ENCODE measurements around the gene PPIP5K2. TPM values are rescaled to one million over a fixed set of nuclear protein-coding genes. Genes with fewer than 3 reads are reported as not detected.

The PPIP5K2 gene
- total RNA-seq, 1 experiment from 2014 or later, result 35.5 TPM

DNA sequence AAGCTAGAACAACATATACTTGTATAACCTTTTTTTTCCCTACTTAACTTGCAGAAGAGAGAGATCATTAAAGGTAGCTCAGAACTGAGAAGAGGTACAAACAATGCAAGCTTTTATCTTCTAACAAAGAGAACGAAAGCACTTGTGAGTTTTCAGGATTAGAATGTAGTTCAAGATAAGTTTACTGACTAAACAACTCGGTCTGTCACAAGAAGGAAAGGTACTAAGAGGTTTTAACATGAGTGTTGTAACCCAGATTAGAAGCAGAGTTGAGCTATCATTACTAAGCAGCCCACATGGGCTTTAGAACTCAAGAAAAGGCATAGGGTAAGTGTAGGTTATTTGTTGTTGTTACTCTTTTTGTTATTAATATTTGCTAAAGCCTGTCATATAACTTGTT is 25.4 kb upstream of the PPIP5K2 start:
- Histone ChIP-seq H3K4me2 (no peak overlapping the region), H2AFZ (no peak overlapping the region), H3K9me2 (ENCODE audit: insufficient read depth) (no peaks in the 10 kb centered on the region), H3K4me3 (no peak overlapping the region), H3K36me3 (ENCODE audit: low read depth) (no peaks in the 10 kb centered on the region; the same call in none of the 2 replicates), H3K9me3 (ENCODE audit: insufficient read depth, low read depth) (no peaks in the 10 kb centered on the region), H3K27me3 (ENCODE audit: insufficient read depth, low read depth) (no peaks in the 10 kb centered on the region), H4K20me1 (ENCODE audit: insufficient read depth) (no peaks in the 10 kb centered on the region), H3K4me1 (replicated peaks; ENCODE audit: insufficient read depth) (no peaks in the 10 kb centered on the region), H3F3A (ENCODE audit: insufficient read depth, low read depth) (no peaks in the 10 kb centered on the region), H3K27ac (no peak overlapping the region), H3K79me2 (ENCODE audit: low read depth) (no peaks in the 10 kb centered on the region)
- ChIA-PET POLR2A (ENCODE audit: unreplicated experiment) (no interaction called here), CTCF (no interaction called here)
- BruUV-seq (replicated peaks), result no TSS peak
- DNase-seq, result no peak
- intact Hi-C loops (cut with micrococcal nuclease; ENCODE audit: unreplicated experiment), result no loop called here
- TF ChIP-seq EZH2 (IDR thresholded peaks at IDR 0.05; ENCODE audit: low read depth), result no peak
- TF ChIP-seq, protein P1, sequence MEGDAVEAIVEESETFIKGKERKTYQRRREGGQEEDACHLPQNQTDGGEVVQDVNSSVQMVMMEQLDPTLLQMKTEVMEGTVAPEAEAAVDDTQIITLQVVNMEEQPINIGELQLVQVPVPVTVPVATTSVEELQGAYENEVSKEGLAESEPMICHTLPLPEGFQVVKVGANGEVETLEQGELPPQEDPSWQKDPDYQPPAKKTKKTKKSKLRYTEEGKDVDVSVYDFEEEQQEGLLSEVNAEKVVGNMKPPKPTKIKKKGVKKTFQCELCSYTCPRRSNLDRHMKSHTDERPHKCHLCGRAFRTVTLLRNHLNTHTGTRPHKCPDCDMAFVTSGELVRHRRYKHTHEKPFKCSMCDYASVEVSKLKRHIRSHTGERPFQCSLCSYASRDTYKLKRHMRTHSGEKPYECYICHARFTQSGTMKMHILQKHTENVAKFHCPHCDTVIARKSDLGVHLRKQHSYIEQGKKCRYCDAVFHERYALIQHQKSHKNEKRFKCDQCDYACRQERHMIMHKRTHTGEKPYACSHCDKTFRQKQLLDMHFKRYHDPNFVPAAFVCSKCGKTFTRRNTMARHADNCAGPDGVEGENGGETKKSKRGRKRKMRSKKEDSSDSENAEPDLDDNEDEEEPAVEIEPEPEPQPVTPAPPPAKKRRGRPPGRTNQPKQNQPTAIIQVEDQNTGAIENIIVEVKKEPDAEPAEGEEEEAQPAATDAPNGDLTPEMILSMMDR (conservative IDR thresholded peaks at IDR 0.05), result no peak

DNA sequence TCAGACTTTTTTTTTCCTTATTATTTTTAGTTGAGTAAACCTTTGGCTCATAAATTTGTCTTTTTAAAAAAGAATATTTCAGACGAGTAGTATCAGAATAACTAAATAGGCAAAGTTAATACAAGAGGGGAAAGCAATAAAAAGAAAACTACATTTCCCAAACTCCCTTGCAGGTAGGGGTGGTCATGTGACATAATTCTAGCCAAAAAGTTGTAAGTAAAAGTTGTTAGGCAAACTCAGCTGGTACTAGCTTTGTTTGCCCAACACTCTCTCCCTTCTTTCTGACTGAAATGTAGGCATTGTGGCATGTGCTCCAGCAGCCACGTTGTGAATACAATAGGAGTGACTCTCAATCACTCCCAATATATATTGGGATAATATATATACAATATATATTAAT is 21.1 kb upstream of the PPIP5K2 start:
- no peak overlapping the region for H3K4me3 ChIP-seq
- ChIA-PET CTCF (interaction anchor here (0.7 kb wide), 1 partner anchor 131 kb away, joined by 3 read pairs; no protein-coding TSS in a partner anchor), POLR2A (ENCODE audit: unreplicated experiment) (no interaction called here)
- TF ChIP-seq, protein P1 (conservative IDR thresholded peaks at IDR 0.05), result no peak
- no peak for TF ChIP-seq EZH2 (IDR thresholded peaks at IDR 0.05; ENCODE audit: low read depth)
- no peaks in the 10 kb centered on the region for H3K79me2 ChIP-seq (ENCODE audit: low read depth)
- no peak for DNase-seq
- H3K9me2 ChIP-seq (ENCODE audit: insufficient read depth), result 0 out of 2 replicates have a peak, but pooled peaks cover 6% of the 10 kb centered on the region
- H3K4me1 ChIP-seq (replicated peaks; ENCODE audit: insufficient read depth), result no peaks in the 10 kb centered on the region
- no TSS peak for BruUV-seq (replicated peaks)
- H3F3A ChIP-seq (ENCODE audit: insufficient read depth, low read depth), result no peaks in the 10 kb centered on the region
- H4K20me1 ChIP-seq (ENCODE audit: insufficient read depth), result no peaks in the 10 kb centered on the region
- H3K4me2 ChIP-seq, result no peak overlapping the region
- no peak overlapping the region for H3K27ac ChIP-seq
- no peaks in the 10 kb centered on the region; the same call in none of the 2 replicates for H3K36me3 ChIP-seq (ENCODE audit: low read depth)
- H2AFZ ChIP-seq, result no peak overlapping the region
- H3K9me3 ChIP-seq (ENCODE audit: insufficient read depth, low read depth), result no peaks in the 10 kb centered on the region
- intact Hi-C loops (cut with micrococcal nuclease; ENCODE audit: unreplicated experiment), result no loop called here
- no peaks in the 10 kb centered on the region for H3K27me3 ChIP-seq (ENCODE audit: insufficient read depth, low read depth)

DNA sequence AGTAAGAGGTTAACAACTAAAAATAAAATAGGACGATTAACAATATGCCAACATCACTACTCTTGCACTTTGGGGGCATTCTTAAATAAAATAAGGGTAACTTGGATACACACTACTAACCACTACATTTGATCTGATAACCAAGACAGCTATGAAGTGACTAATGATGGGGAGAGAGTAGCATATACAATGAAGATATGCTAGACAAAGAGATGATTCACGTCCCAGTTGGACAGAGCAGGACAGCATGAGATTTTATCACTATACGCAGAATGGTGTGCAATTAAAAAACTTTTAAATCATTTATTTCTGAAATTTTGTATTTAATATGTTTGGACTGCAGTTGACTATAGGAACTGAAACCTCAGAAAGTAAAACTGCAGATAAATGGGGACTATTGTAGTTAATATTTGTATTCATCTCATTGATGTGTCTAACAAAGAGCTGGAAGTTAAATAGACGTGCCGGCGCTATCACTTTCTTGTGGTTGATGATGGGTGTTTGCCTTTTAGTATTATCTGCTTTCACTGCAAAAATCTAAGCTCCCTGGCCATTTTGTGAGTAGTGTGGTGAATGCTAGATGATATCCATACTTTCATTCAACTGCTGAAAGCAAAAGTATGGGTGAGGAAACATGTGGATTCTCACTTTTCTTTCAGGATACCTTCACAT is 18.9 kb upstream of the PPIP5K2 start:
- no peak for DNase-seq
- Histone ChIP-seq H2AFZ (no peak overlapping the region), H4K20me1 (ENCODE audit: insufficient read depth) (no peaks in the 10 kb centered on the region), H3K79me2 (ENCODE audit: low read depth) (no peaks in the 10 kb centered on the region), H3K4me2 (no peak overlapping the region), H3K9me2 (ENCODE audit: insufficient read depth) (0 out of 2 replicates have a peak, but pooled peaks cover 6% of the 10 kb centered on the region), H3K36me3 (ENCODE audit: low read depth) (no peaks in the 10 kb centered on the region; the same call in none of the 2 replicates), H3K27ac (no peak overlapping the region), H3K4me1 (replicated peaks; ENCODE audit: insufficient read depth) (no peaks in the 10 kb centered on the region), H3K4me3 (no peak overlapping the region), H3F3A (ENCODE audit: insufficient read depth, low read depth) (no peaks in the 10 kb centered on the region), H3K9me3 (ENCODE audit: insufficient read depth, low read depth) (no peaks in the 10 kb centered on the region), H3K27me3 (ENCODE audit: insufficient read depth, low read depth) (no peaks in the 10 kb centered on the region)
- intact Hi-C loops (cut with micrococcal nuclease; ENCODE audit: unreplicated experiment), result no loop called here
- no TSS peak for BruUV-seq (replicated peaks)
- ChIA-PET CTCF (no interaction called here), POLR2A (ENCODE audit: unreplicated experiment) (interaction anchor here (0.6 kb wide), 1 partner anchor 953 kb away, joined by 5 read pairs; no protein-coding TSS in a partner anchor)
- TF ChIP-seq, protein P1 (conservative IDR thresholded peaks at IDR 0.05), result no peak
- no peak for TF ChIP-seq EZH2 (IDR thresholded peaks at IDR 0.05; ENCODE audit: low read depth)

Measured in PC-9 (cell line).